ENCODE data around the gene MAGI1. TPM values are rescaled to one million over a fixed set of nuclear protein-coding genes. Genes with fewer than 3 reads are reported as not detected.

MAGI1 gene
- total RNA-seq, 3 donors from 2014 or later (not counting 1 experiment from before 2014, with no cell fraction given), result not detected

DNA sequence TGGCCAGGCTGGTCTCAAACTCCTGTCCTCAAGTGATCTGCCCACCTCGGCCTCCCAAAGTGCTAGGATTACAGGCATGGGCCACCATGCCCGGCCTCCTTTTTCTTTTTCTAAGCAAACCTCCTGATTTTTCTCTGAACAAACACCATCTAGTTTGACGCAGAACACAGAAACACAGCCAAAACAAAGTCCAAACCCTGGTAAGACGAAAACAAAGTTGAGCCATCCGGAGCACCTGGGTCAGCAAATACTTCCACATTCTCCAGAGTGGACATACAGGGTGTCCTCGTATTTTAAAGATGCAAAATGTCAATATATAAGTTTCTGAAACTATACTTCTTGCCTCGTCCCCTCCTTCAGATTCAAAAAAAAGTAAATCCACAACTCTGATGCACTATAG is 715.8 kb downstream of the MAGI1 start:
- intact Hi-C loops (cut with micrococcal nuclease), result no loop called here
- TF ChIP-seq, protein P1, sequence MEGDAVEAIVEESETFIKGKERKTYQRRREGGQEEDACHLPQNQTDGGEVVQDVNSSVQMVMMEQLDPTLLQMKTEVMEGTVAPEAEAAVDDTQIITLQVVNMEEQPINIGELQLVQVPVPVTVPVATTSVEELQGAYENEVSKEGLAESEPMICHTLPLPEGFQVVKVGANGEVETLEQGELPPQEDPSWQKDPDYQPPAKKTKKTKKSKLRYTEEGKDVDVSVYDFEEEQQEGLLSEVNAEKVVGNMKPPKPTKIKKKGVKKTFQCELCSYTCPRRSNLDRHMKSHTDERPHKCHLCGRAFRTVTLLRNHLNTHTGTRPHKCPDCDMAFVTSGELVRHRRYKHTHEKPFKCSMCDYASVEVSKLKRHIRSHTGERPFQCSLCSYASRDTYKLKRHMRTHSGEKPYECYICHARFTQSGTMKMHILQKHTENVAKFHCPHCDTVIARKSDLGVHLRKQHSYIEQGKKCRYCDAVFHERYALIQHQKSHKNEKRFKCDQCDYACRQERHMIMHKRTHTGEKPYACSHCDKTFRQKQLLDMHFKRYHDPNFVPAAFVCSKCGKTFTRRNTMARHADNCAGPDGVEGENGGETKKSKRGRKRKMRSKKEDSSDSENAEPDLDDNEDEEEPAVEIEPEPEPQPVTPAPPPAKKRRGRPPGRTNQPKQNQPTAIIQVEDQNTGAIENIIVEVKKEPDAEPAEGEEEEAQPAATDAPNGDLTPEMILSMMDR (IDR thresholded peaks at IDR 0.05), result no peak
- H3K27me3 Mint-ChIP-seq (ENCODE audit: low read depth in 2 of 2), result no peaks in the 10 kb centered on the region
- H3K36me3 ChIP-seq (ENCODE audit: control insufficient read depth, insufficient read depth, low read length), result no peaks in the 10 kb centered on the region
- H3K27ac ChIP-seq (ENCODE audit: low read length), result no peak overlapping the region
- no peak for DNase-seq
- peaks cover 15 to 16% of the 10 kb centered on the region in 2 donors for H3K9me3 Mint-ChIP-seq
- no peak for ATAC-seq
- H3K4me1 Mint-ChIP-seq, result no peaks in the 10 kb centered on the region
- H3K27me3 ChIP-seq (ENCODE audit: control insufficient read depth, insufficient read depth, low read length), result no peaks in the 10 kb centered on the region
- no peaks in the 10 kb centered on the region for H3K36me3 Mint-ChIP-seq
- H3K4me3 ChIP-seq (ENCODE audit: low read length), result no peak overlapping the region
- 78% methylated on average over 6 of the region's 7 CpGs for WGBS (ENCODE audit: insufficient coverage)
- H3K4me3 Mint-ChIP-seq, result no peak overlapping the region
- H3K4me1 ChIP-seq (ENCODE audit: control insufficient read depth, insufficient read depth, low read length), result no peaks in the 10 kb centered on the region
- H3K27ac Mint-ChIP-seq, result no peak overlapping the region
- H3K9me3 ChIP-seq (ENCODE audit: control insufficient read depth, insufficient read depth, low read length), result peaks cover 4% of the 10 kb centered on the region

GRCh38 chr3:65318231-65318630 is 720.5 kb downstream of the MAGI1 start:
- Histone ChIP-seq H3K27me3 (ENCODE audit: control insufficient read depth, insufficient read depth, low read length) (no peaks in the 10 kb centered on the region), H3K4me1 (ENCODE audit: control insufficient read depth, insufficient read depth, low read length) (no peaks in the 10 kb centered on the region), H3K4me3 (ENCODE audit: low read length) (no peak overlapping the region), H3K27ac (ENCODE audit: low read length) (no peak overlapping the region), H3K36me3 (ENCODE audit: control insufficient read depth, insufficient read depth, low read length) (no peaks in the 10 kb centered on the region), H3K9me3 (ENCODE audit: control insufficient read depth, insufficient read depth, low read length) (peaks cover 6% of the 10 kb centered on the region)
- TF ChIP-seq, protein P1 (IDR thresholded peaks at IDR 0.05), result no peak
- Mint-ChIP-seq H3K27me3 (ENCODE audit: low read depth in 2 of 2) (no peaks in the 10 kb centered on the region), H3K9me3 (peaks cover 16 to 17% of the 10 kb centered on the region in 2 donors), H3K27ac (no peak overlapping the region), H3K4me3 (no peak overlapping the region), H3K4me1 (no peaks in the 10 kb centered on the region), H3K36me3 (no peaks in the 10 kb centered on the region)
- ATAC-seq (no peak), DNase-seq (no peak)
- intact Hi-C loops (cut with micrococcal nuclease), result no loop called here
- WGBS (ENCODE audit: insufficient coverage), result 95% methylated on average over 1 of the region's 1 CpG

DNA sequence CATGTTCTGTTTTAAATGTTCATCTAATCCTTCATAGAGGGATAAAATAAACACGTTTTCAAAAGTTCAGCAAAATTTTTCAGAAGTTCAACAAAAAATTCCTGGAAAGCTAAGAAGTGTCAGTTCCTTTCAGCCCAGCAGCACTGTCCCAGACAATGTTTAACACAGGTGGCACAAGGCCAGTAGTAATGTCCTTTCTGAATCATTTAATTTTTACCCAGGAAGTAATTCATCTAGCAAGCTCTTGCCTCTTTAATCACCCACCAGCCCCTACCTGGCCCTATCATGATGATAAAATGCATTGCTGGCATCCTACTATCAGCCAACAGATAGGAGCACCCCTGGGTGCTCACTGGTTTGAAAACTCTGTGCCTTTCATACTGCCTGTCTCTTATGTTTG is 723.8 kb downstream of the MAGI1 start:
- no peak overlapping the region for H3K4me3 Mint-ChIP-seq
- no peak for ATAC-seq
- 62% methylated on average over 1 of the region's 1 CpG for WGBS (ENCODE audit: insufficient coverage)
- TF ChIP-seq, protein P1 (IDR thresholded peaks at IDR 0.05), result no peak
- H3K9me3 ChIP-seq (ENCODE audit: control insufficient read depth, insufficient read depth, low read length), result peaks cover 3% of the 10 kb centered on the region
- no peak overlapping the region for H3K4me3 ChIP-seq (ENCODE audit: low read length)
- H3K27me3 Mint-ChIP-seq (ENCODE audit: low read depth in 2 of 2), result no peaks in the 10 kb centered on the region
- intact Hi-C loops (cut with micrococcal nuclease), result no loop called here
- no peaks in the 10 kb centered on the region for H3K36me3 Mint-ChIP-seq
- peaks cover 10 to 12% of the 10 kb centered on the region in 2 donors for H3K9me3 Mint-ChIP-seq
- DNase-seq, result no peak
- no peaks in the 10 kb centered on the region for H3K36me3 ChIP-seq (ENCODE audit: control insufficient read depth, insufficient read depth, low read length)
- H3K27ac ChIP-seq (ENCODE audit: low read length), result no peak overlapping the region
- H3K4me1 Mint-ChIP-seq, result no peaks in the 10 kb centered on the region
- no peaks in the 10 kb centered on the region for H3K4me1 ChIP-seq (ENCODE audit: control insufficient read depth, insufficient read depth, low read length)
- no peaks in the 10 kb centered on the region for H3K27me3 ChIP-seq (ENCODE audit: control insufficient read depth, insufficient read depth, low read length)
- H3K27ac Mint-ChIP-seq, result no peak overlapping the region

DNA sequence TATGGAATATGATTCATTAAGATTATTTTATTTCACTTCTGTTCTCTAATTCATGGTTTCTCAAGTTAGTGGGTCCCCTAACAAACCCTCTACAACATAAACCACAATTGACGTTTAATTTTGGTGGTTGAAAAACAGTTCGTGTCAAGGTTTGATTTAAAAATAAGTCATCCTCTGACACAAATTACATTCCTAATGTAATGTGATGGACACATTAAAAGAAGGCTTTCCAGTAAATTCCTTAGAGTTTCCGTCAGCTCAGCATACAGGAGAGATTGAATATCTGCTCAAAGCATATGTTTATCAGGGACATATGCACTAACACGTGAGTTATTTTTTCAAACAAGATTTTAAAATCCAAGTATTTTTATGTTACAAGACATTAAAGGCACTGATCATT is 724.4 kb downstream of the MAGI1 start:
- ATAC-seq, result no peak
- Histone ChIP-seq H3K36me3 (ENCODE audit: control insufficient read depth, insufficient read depth, low read length) (no peaks in the 10 kb centered on the region), H3K27me3 (ENCODE audit: control insufficient read depth, insufficient read depth, low read length) (no peaks in the 10 kb centered on the region), H3K9me3 (ENCODE audit: control insufficient read depth, insufficient read depth, low read length) (peaks cover 3% of the 10 kb centered on the region), H3K4me3 (ENCODE audit: low read length) (no peak overlapping the region), H3K4me1 (ENCODE audit: control insufficient read depth, insufficient read depth, low read length) (no peaks in the 10 kb centered on the region), H3K27ac (ENCODE audit: low read length) (no peak overlapping the region)
- no peaks in the 10 kb centered on the region for H3K4me1 Mint-ChIP-seq
- intact Hi-C loops (cut with micrococcal nuclease), result no loop called here
- no peaks in the 10 kb centered on the region for H3K36me3 Mint-ChIP-seq
- peaks cover 13 to 14% of the 10 kb centered on the region in 2 donors for H3K9me3 Mint-ChIP-seq
- no peak overlapping the region for H3K27ac Mint-ChIP-seq
- WGBS (ENCODE audit: insufficient coverage), result 77% methylated on average over 2 of the region's 4 CpGs
- DNase-seq, result no peak
- TF ChIP-seq, protein P1 (IDR thresholded peaks at IDR 0.05), result no peak
- no peaks in the 10 kb centered on the region for H3K27me3 Mint-ChIP-seq (ENCODE audit: low read depth in 2 of 2)
- no peak overlapping the region for H3K4me3 Mint-ChIP-seq

All from natural killer cell (primary cell).